ENCODE measurements around the gene KIDINS220. TPM values are rescaled to one million over a fixed set of nuclear protein-coding genes. Genes with fewer than 3 reads are reported as not detected.

The KIDINS220 gene
- polyA plus RNA-seq, 2 of the 4 experiments (the other 2 are of a cell fraction): 16.4 to 45.9 TPM

- DNase-seq (ENCODE audit: low read depth in 1 of 2, low spot score in 1 of 2) (peak in 1 of 2 experiments; percentile 16), ATAC-seq (no peak), FAIRE-seq (no peak)
- Histone ChIP-seq H3K9me3 (no peaks in the 10 kb centered on the region), H3K4me2 (no peak overlapping the region), H3K4me1 (no peaks in the 10 kb centered on the region), H3K27ac (no peak overlapping the region), H3K4me3 (no peak overlapping the region)
- TF ChIP-seq NFE2L2 (conservative IDR thresholded peaks at IDR 0.05; ENCODE audit: low read length): no peak
- ChIA-PET POLR2A (no interaction called here), CTCF (interaction anchor here (1.9 to 2.5 kb wide), 2 partner anchors 26 to 34 kb away, joined by 4 to 12 read pairs; no protein-coding TSS in a partner anchor)
- WGBS (ENCODE audit: missing lambda C conversion rate): 52% methylated on average over 6 of the region's 6 CpGs
Measured at GRCh38 chr2:8847400-8847799, 10.0 kb upstream of the KIDINS220 start.

- no peaks in the 10 kb centered on the region for H3K9me3 ChIP-seq
- ChIA-PET CTCF (no interaction called here), POLR2A (no interaction called here)
- ATAC-seq: no peak
- no peak overlapping the region for H3K4me2 ChIP-seq
- DNase-seq (ENCODE audit: low read depth in 1 of 2, low spot score in 1 of 2): no peak
- 88% methylated on average over 4 of the region's 4 CpGs for WGBS (ENCODE audit: missing lambda C conversion rate)
- no peaks in the 10 kb centered on the region for H3K4me1 ChIP-seq
- no peak overlapping the region for H3K4me3 ChIP-seq
- no peak for FAIRE-seq
- no peak for TF ChIP-seq HOXA7 (CRISPR knock-in tag; IDR thresholded peaks at IDR 0.05)
- no peak for TF ChIP-seq ZNF302 (CRISPR knock-in tag; IDR thresholded peaks at IDR 0.05)
- TF ChIP-seq POLR2A (IDR thresholded peaks at IDR 0.05; ENCODE audit: low read length): no peak
- TF ChIP-seq TFCP2L1 (CRISPR knock-in tag; IDR thresholded peaks at IDR 0.05): no peak
- no peak for TF ChIP-seq CBX8 (IDR thresholded peaks at IDR 0.05)
- no peak for TF ChIP-seq EHMT2 (IDR thresholded peaks at IDR 0.05; ENCODE audit: low read depth)
- no peak for TF ChIP-seq RCOR1 (IDR thresholded peaks at IDR 0.05; ENCODE audit: low read depth, low read length)
- TF ChIP-seq SREBF2 (IDR thresholded peaks at IDR 0.05): no peak
- no peak for TF ChIP-seq FOXS1 (CRISPR knock-in tag; IDR thresholded peaks at IDR 0.05)
- TF ChIP-seq MAX (IDR thresholded peaks at IDR 0.05): no peak
- no peak for TF ChIP-seq HMGXB4 (CRISPR knock-in tag; IDR thresholded peaks at IDR 0.05; ENCODE audit: borderline replicate concordance)
- TF ChIP-seq MAZ (IDR thresholded peaks at IDR 0.05; ENCODE audit: borderline replicate concordance, low read depth, low read length): no peak
- no peak for TF ChIP-seq KDM5A (IDR thresholded peaks at IDR 0.05)
- no peak for TF ChIP-seq BHLHE40 (IDR thresholded peaks at IDR 0.05; ENCODE audit: low read depth, low read length)
- no peak for TF ChIP-seq ZFP36 (IDR thresholded peaks at IDR 0.05; ENCODE audit: borderline replicate concordance, partially characterized antibody)
- TF ChIP-seq PBX3 (IDR thresholded peaks at IDR 0.05): no peak
- TF ChIP-seq KDM1A (IDR thresholded peaks at IDR 0.05; ENCODE audit: low read depth): no peak
- no peak for TF ChIP-seq GATA3 (IDR thresholded peaks at IDR 0.05; ENCODE audit: borderline replicate concordance)
- no peak for TF ChIP-seq CHD2 (IDR thresholded peaks at IDR 0.05; ENCODE audit: low read length, partially characterized antibody)
- no peak overlapping the region for H3K27ac ChIP-seq
Measured at GRCh38 chr2:8841932-8842331, 4.5 kb upstream of the KIDINS220 start.

GRCh38 chr2:8840475-8841091, 3.2 kb upstream of the KIDINS220 start:
- ChIA-PET CTCF (interaction anchor here (1.2 kb wide), 1 partner anchor 233 kb away, joined by 3 read pairs; no protein-coding TSS in a partner anchor), POLR2A (no interaction called here)
- WGBS (ENCODE audit: missing lambda C conversion rate): 45% methylated on average over 11 of the region's 12 CpGs
- no peak overlapping the region for H3K27ac ChIP-seq
- TF ChIP-seq FOSL2 (IDR thresholded peaks at IDR 0.05) (no peak), FOSL2 (CRISPR knock-in tag; IDR thresholded peaks at IDR 0.05) (no peak), NPAS2 (CRISPR knock-in tag; IDR thresholded peaks at IDR 0.05; ENCODE audit: borderline replicate concordance) (no peak)
- H3K4me1 ChIP-seq: peaks cover 11% of the 10 kb centered on the region; the same call in 2 of the 3 replicates
- H3K9me3 ChIP-seq: no peaks in the 10 kb centered on the region
- no peak for DNase-seq (ENCODE audit: low read depth in 1 of 2, low spot score in 1 of 2)
- H3K4me2 ChIP-seq: no peak overlapping the region
- H3K4me3 ChIP-seq: no peak overlapping the region
- no peak for ATAC-seq
- no peak for FAIRE-seq
